Measurements from ENCODE around the gene C1orf115.
A peak's percentile ranks its signal among the peaks of the same experiment; 100 is the strongest.
"Not testable (repeated sequence)": the region's sequence is repeated elsewhere in the genome, so short reads cannot be mapped to it uniquely, and the experiment has no call there.

Gene C1orf115

GRCh38 chr1:220730486-220730885 is 40.3 kb downstream of the C1orf115 start:
- DNase-seq, result no peak

- DNase-seq, result no peak
Measured at GRCh38 chr1:220732137-220732536, 42.0 kb downstream of the C1orf115 start.

GRCh38 chr1:220732621-220733020 is 42.5 kb downstream of the C1orf115 start:
- DNase-seq, result no peak

GRCh38 chr1:220733086-220733601 is 43.0 kb downstream of the C1orf115 start:
- peak; percentile 71 for DNase-seq

GRCh38 chr1:220734571-220735326 is 44.6 kb downstream of the C1orf115 start:
- DNase-seq, result no peak

- DNase-seq, result not testable (repeated sequence)
Measured at GRCh38 chr1:220736283-220736682, 46.1 kb downstream of the C1orf115 start.

GRCh38 chr1:220741349-220741748 is 51.2 kb downstream of the C1orf115 start:
- no peak for DNase-seq

- no peak for DNase-seq
Measured at GRCh38 chr1:220741825-220742224, 51.7 kb downstream of the C1orf115 start.

GRCh38 chr1:220742520-220742919 is 52.4 kb downstream of the C1orf115 start:
- no peak for DNase-seq

GRCh38 chr1:220746851-220747250 is 56.7 kb downstream of the C1orf115 start:
- no peak for DNase-seq

- DNase-seq, result no peak
Measured at GRCh38 chr1:220747437-220748088, 57.4 kb downstream of the C1orf115 start.

- DNase-seq, result no peak
Measured at GRCh38 chr1:220748089-220748934, 58.1 kb downstream of the C1orf115 start, which contains the start of gene MTARC2. Gene MTARC2 (plus strand): TSS chr1:220748322. CDS start chr1:220748532, 210 bp downstream.

All from central memory CD4-positive, alpha-beta T cell (primary cell).